Esophagus muscularis mucosa (tissue), 4 donors: ENCODE results near the gene IKZF1.

ENCODE experiments used
- EP300 ChIP-seq: sonication (generic); formaldehyde crosslinking; IDR thresholded peaks from one replicate; pipeline ENCODE4 v1.6.1; 2017; ENCODE audit warnings: antibody characterized with exemption
- POLR2A ChIP-seq: fragments of 450-650 bp; IDR thresholded peaks from one replicate; pipeline ENCODE4 v1.6.1; 2017; ENCODE audit warnings: antibody characterized with exemption, moderate library complexity, mild to moderate bottlenecking, low read depth
- POLR2AphosphoS5 ChIP-seq, 2 donors: sonication (generic); formaldehyde crosslinking; IDR thresholded peaks; one replicate each; pipeline ENCODE4 v1.6.1; 2017; ENCODE audit warnings: antibody characterized with exemption in 2 of 2
- TF ChIP-seq, protein P1 (sequence below), 3 experiments: fragments of 200-600 bp in 2 of 3; fragments of 450-650 bp in 1 of 3; sonication (generic) in 2 of 3; IDR thresholded peaks; one replicate each; pipeline ENCODE4 v1.5.1; 2017 to 2019; ENCODE audit warnings: antibody characterized with exemption in 3 of 3, mild to moderate bottlenecking in 2 of 3, moderate library complexity in 1 of 3

DNA sequence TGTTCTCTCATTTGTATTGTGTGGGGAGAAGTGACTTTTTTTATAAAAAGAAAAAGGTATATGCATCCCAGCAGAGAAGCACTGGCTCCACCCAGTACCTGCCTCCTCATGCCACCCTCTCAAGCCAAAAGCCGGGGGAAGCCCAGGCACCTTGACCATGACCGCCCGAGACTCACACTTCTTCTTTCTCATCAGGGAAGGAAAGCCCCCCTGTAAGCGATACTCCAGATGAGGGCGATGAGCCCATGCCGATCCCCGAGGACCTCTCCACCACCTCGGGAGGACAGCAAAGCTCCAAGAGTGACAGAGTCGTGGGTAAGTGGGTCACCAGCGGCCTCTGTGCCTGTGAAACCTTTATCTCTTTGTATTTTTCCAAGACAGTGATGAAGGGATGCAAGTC is 22.9 kb downstream of the IKZF1 start:
- TF ChIP-seq, protein P1, sequence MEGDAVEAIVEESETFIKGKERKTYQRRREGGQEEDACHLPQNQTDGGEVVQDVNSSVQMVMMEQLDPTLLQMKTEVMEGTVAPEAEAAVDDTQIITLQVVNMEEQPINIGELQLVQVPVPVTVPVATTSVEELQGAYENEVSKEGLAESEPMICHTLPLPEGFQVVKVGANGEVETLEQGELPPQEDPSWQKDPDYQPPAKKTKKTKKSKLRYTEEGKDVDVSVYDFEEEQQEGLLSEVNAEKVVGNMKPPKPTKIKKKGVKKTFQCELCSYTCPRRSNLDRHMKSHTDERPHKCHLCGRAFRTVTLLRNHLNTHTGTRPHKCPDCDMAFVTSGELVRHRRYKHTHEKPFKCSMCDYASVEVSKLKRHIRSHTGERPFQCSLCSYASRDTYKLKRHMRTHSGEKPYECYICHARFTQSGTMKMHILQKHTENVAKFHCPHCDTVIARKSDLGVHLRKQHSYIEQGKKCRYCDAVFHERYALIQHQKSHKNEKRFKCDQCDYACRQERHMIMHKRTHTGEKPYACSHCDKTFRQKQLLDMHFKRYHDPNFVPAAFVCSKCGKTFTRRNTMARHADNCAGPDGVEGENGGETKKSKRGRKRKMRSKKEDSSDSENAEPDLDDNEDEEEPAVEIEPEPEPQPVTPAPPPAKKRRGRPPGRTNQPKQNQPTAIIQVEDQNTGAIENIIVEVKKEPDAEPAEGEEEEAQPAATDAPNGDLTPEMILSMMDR (IDR thresholded peaks at IDR 0.05), result no peak
- TF ChIP-seq POLR2A (no peak), EP300 (no peak), POLR2AphosphoS5 (IDR thresholded peaks at IDR 0.05) (no peak)
